Endothelial cell of umbilical vein (primary cell): ENCODE measurements around the gene PPM1M. TPM values are rescaled to one million over a fixed set of nuclear protein-coding genes. Genes with fewer than 3 reads are reported as not detected.

Experiments
- BruUV-seq: library from RNA; stranded (reverse); fragments of 400-500 nt; replicated peaks from 2 replicates; lab custom pipeline; 2021; lab: Mats Ljungman, UMichigan
- CTCF ChIA-PET: fragments of 300-600, 350-600 bp; sonication (Branson Sonifier 250); formaldehyde crosslinking; loops from one replicate; lab custom pipeline; 2021; ENCODE audit warnings: antibody characterized with exemption, inconsistent platforms; lab: Charles Lee
- POLR2A ChIA-PET: fragments of 300-600, 350-600 bp; sonication (Branson Sonifier 250); formaldehyde crosslinking; loops from one replicate; lab custom pipeline; 2021; ENCODE audit warnings: antibody characterized with exemption, inconsistent platforms; lab: Charles Lee
- DNase-seq: peaks from one replicate; pipeline ENCODE4 v3.0.0-alpha.2; 2011; ENCODE audit warnings: low read depth, low spot score
- FAIRE-seq: peaks from 2 replicates; lab custom pipeline; 2011; peaks lifted over from hg19 to GRCh38; lab: Jason Lieb, UNC
- H2AFZ ChIP-seq: 2 replicates; pipeline ENCODE4 v1.6.0; 2012; ENCODE audit warnings: low read depth, low read length, control low read depth, inconsistent platforms
- H3K27ac ChIP-seq: 2 replicates; pipeline ENCODE4 v1.5.1; 2011; ENCODE audit warnings: low read depth, mild to moderate bottlenecking, control low read depth, low read length, moderate library complexity; ENCODE audit not compliant: insufficient read depth
- H3K27me3 ChIP-seq, 2 experiments: 2 replicates each; pipeline versions ENCODE4 v1.6.0 to v1.6.1; 2011; ENCODE audit warnings: low read length in 2 of 2, mixed read lengths in 1 of 2; ENCODE audit not compliant: control insufficient read depth in 2 of 2, insufficient read depth in 2 of 2
- H3K36me3 ChIP-seq, 2 experiments: 2 replicates in 1 of 2; 3 replicates in 1 of 2; pipeline ENCODE4 v1.5.1; 2011; ENCODE audit warnings: low read length in 2 of 2, mild to moderate bottlenecking in 1 of 2, moderate library complexity in 1 of 2; ENCODE audit not compliant: control insufficient read depth in 2 of 2, insufficient read depth in 2 of 2; ENCODE audit errors: extremely low read depth in 1 of 2
- H3K4me1 ChIP-seq: 3 replicates; pipeline ENCODE4 v1.5.1; 2011; ENCODE audit warnings: mild to moderate bottlenecking, low read length; ENCODE audit not compliant: control insufficient read depth, insufficient read depth; ENCODE audit errors: extremely low read depth
- H3K4me2 ChIP-seq: 2 replicates; pipeline ENCODE4 v1.6.1; 2011; ENCODE audit warnings: low read length, control low read depth, mixed read lengths; ENCODE audit not compliant: insufficient read depth
- H3K4me3 ChIP-seq, 3 experiments: fragments of 200-600 bp in 1 of 3; sonication (generic), shearing (Covaris generic) in 1 of 3; replicated peaks in 1 of 3; 2 replicates each; pipeline ENCODE4 v1.5.1; 2011 to 2016; ENCODE audit warnings: control low read depth in 3 of 3, low read length in 3 of 3, mild to moderate bottlenecking in 2 of 3, inconsistent platforms in 1 of 3, low read depth in 1 of 3, moderate library complexity in 1 of 3; ENCODE audit not compliant: insufficient read depth in 1 of 3
- H3K79me2 ChIP-seq: 2 replicates; pipeline ENCODE4 v1.6.0; 2012; ENCODE audit warnings: low read length, inconsistent platforms; ENCODE audit not compliant: control insufficient read depth, insufficient read depth
- H3K9ac ChIP-seq: replicated peaks from 2 replicates; pipeline ENCODE3; 2011; ENCODE audit warnings: low read length, control low read depth; ENCODE audit not compliant: insufficient read depth; ENCODE audit errors: extremely low read depth
- H3K9me1 ChIP-seq: replicated peaks from 3 replicates; pipeline ENCODE4 v1.6.0; 2011; ENCODE audit warnings: mild to moderate bottlenecking, low read length; ENCODE audit not compliant: control insufficient read depth, insufficient read depth; ENCODE audit errors: extremely low read depth
- H3K9me3 ChIP-seq: replicated peaks from 2 replicates; pipeline ENCODE4 v1.5.1; 2012; ENCODE audit warnings: low read length, inconsistent platforms; ENCODE audit not compliant: control insufficient read depth, insufficient read depth
- H4K20me1 ChIP-seq: replicated peaks from 2 replicates; pipeline ENCODE3; 2011; ENCODE audit warnings: mild to moderate bottlenecking, low read length; ENCODE audit not compliant: control insufficient read depth, insufficient read depth; ENCODE audit errors: extremely low read depth
- CTCF ChIP-seq, 2 donors: IDR thresholded peaks; 1 replicate in 1 of 2; 2 replicates in 1 of 2; pipeline ENCODE4 v1.5.1; 2011; ENCODE audit warnings: low read length in 2 of 2, mild to moderate bottlenecking in 2 of 2, moderate library complexity in 2 of 2, control low read depth in 1 of 2, inconsistent platforms in 1 of 2, low read depth in 1 of 2; ENCODE audit not compliant: insufficient read depth in 1 of 2; ENCODE audit errors: extremely low read depth in 1 of 2
- EZH2 ChIP-seq: IDR thresholded peaks from 2 replicates; pipeline ENCODE4 v1.6.1; 2012; ENCODE audit warnings: borderline replicate concordance, low read depth, mild to moderate bottlenecking, moderate library complexity, low read length, inconsistent platforms; ENCODE audit not compliant: severe bottlenecking
- FOS ChIP-seq: IDR thresholded peaks from 2 replicates; pipeline ENCODE4 v1.6.1; 2011; ENCODE audit warnings: mild to moderate bottlenecking, low read length, moderate library complexity, borderline replicate concordance; ENCODE audit not compliant: insufficient read depth
- GATA2 ChIP-seq: IDR thresholded peaks from 2 replicates; pipeline ENCODE4 v1.7.0; 2011; ENCODE audit warnings: low read depth, mild to moderate bottlenecking, moderate library complexity, mixed read lengths, low read length; ENCODE audit not compliant: insufficient read length, insufficient read depth
- JUN ChIP-seq: IDR thresholded peaks from 2 replicates; pipeline ENCODE4 v1.6.1; 2011; ENCODE audit warnings: borderline replicate concordance, low read depth; ENCODE audit not compliant: insufficient read length, insufficient read depth
- MAX ChIP-seq: IDR thresholded peaks from 2 replicates; pipeline ENCODE4 v1.6.1; 2011; ENCODE audit not compliant: insufficient read depth, insufficient read length
- MYC ChIP-seq: IDR thresholded peaks from one replicate; pipeline ENCODE4 v1.6.1; 2011; ENCODE audit warnings: mild to moderate bottlenecking, low read depth, low read length
- POLR2A ChIP-seq: IDR thresholded peaks from 2 replicates; pipeline ENCODE4 v1.6.1; 2012; ENCODE audit warnings: low read depth, mild to moderate bottlenecking, control low read depth, low read length
- POLR2AphosphoS5 ChIP-seq: IDR thresholded peaks from 2 replicates; pipeline ENCODE4 v1.6.1; 2012; ENCODE audit warnings: low read depth, mild to moderate bottlenecking, control low read depth, low read length, moderate library complexity; ENCODE audit not compliant: insufficient read depth
- dilution Hi-C: fragments of 300-500 bp; cut with MboI; formaldehyde crosslinking; loops from one replicate; pipeline ENCODE4 v1.15.0; 2019; ENCODE audit warnings: low sequenced_read_pairs; ENCODE audit not compliant: extremely low pct_ligation_motif_present
- intact Hi-C: fragments of 100-400 bp; cut with micrococcal nuclease; formaldehyde crosslinking; loops from one replicate; pipeline ENCODE4 v1.10.0; 2022
- polyA plus RNA-seq, 4 experiments: library from polyadenylated mRNA; depleted of rRNA in 3 of 4; stranded (reverse) in 3 of 4; unstranded in 1 of 4; fragments of >200 nt; gene quantifications; 2 replicates each; pipeline versions ENCODE4 v1.2.1 to v1.2.3, GENCODE V29; 2011 to 2012; ENCODE audit warnings: missing spikeins in 1 of 4
- total RNA-seq: library from RNA; stranded (reverse); gene quantifications from 2 replicates; pipeline ENCODE4 v1.2.3, GENCODE V29; 2021

PPM1M gene
- total and polyA plus RNA-seq, 2 donors (not counting 3 experiments of a cell fraction or from before 2014, with no cell fraction given), result 13.7 to 19.4 TPM

DNA sequence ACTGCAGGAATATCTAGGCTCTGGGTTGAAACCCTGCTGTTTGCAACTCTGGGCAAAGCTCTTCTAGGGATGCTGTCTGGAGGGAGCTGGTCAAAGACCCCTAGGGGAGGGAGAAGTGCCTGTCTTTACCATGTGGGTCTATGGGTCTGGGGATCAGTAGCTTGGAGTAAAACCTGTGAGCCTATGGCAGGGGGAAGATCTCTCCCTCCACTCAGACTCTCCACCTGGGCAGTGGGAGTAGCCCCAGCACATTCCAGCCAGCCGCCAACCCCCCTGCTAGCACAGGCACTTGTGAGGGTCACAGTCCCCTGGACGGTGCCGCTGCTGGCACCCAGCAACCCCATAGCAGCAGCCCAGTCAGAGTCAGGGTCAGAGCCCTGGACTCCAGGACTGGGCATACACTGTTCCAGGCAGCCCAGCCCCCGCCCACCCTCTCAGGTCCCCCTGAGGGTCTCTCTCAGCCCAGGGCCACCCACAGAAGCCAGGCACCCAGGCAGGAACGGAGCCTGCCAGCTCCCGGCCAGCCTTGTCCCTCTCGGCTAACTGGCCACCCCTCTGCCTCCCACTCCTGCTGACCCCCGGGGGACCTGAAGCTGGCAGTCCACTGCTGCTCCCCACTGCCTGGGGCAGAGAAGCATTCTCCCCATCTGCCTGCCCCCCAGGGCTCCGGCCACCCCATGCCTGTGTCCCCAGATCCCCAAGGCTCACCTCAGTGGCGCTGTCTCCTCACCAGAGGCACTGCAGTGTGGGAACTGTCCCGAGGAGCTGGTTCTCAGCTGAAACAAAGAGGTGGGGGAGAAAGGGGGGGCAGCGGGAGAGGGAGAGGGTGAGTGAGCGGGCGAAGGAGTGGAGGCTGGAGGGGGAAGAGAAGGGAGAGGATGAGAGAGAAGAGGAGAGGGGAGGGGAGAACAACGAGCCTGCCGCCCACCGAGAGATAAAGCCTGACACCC is 52.9 kb downstream of the PPM1M start:
- Histone ChIP-seq H3K4me2 (no peak overlapping the region), H2AFZ (no peak overlapping the region), H3K9me3 (no peaks in the 10 kb centered on the region), H3K27me3 (no peaks in the 10 kb centered on the region), H3K9me1 (no peaks in the 10 kb centered on the region), H3K9ac (no peak overlapping the region), H4K20me1 (no peaks in the 10 kb centered on the region), H3K4me1 (peaks cover 15% of the 10 kb centered on the region), H3K79me2 (no peaks in the 10 kb centered on the region), H3K36me3 (peaks cover 0 to 5% of the 10 kb centered on the region in 2 experiments), H3K4me3 (no peak overlapping the region), H3K27ac (no peak overlapping the region)
- dilution Hi-C loops, result no loop called here
- intact Hi-C loops, result no loop called here
- no peak for TF ChIP-seq MYC
- no peak for TF ChIP-seq GATA2
- TF ChIP-seq MAX, result no peak
- no peak for TF ChIP-seq JUN
- no peak for TF ChIP-seq EZH2
- no peak for TF ChIP-seq FOS
- no peak for TF ChIP-seq CTCF (IDR thresholded peaks at IDR 0.05; ENCODE audit: extremely low read depth in 1 of 2, insufficient read depth in 1 of 2, low read depth in 1 of 2, low read length in 2 of 2)
- TF ChIP-seq POLR2AphosphoS5, result no peak
- TF ChIP-seq POLR2A, result no peak
- no peak for FAIRE-seq
- BruUV-seq, result no TSS peak
- ChIA-PET CTCF (interaction anchor here (0.6 to 7.1 kb wide), 4 partner anchors 22 to 232 kb away, joined by 3 to 74 read pairs (median 6); partner anchors contain the start of gene TWF2), POLR2A (interaction anchor here (1.3 kb wide), 1 partner anchor 20 kb away, joined by 3 read pairs; the partner anchor contains the start of gene WDR82)
- DNase-seq, result no peak
